ENCODE results near the gene SAMHD1. TPM values are rescaled to one million over a fixed set of nuclear protein-coding genes. Genes with fewer than 3 reads are reported as not detected.
A peak's percentile ranks its signal among the peaks of the same experiment; 100 is the strongest.
"Not testable (repeated sequence)": the region's sequence is repeated elsewhere in the genome, so short reads cannot be mapped to it uniquely, and the experiment has no call there.

The SAMHD1 gene
- polyA plus RNA-seq, 10 donors: 21.4 to 45.8 (median 29.8) TPM

- DNase-seq: peak in 1 of 3 donors; percentile 24
Measured at GRCh38 chr20:36957875-36958667, 6.6 kb upstream of the SAMHD1 start.

- no peak for DNase-seq
Measured at GRCh38 chr20:36956674-36957073, 5.2 kb upstream of the SAMHD1 start.

GRCh38 chr20:36956016-36956415 is 4.5 kb upstream of the SAMHD1 start:
- no peak for DNase-seq

- DNase-seq: no peak
Measured at GRCh38 chr20:36951979-36952738, 651 bp upstream of the SAMHD1 start.

- DNase-seq: peak in 1 of 3 donors; percentile 65
Measured at GRCh38 chr20:36950414-36951197, 902 bp downstream of the SAMHD1 start.

- DNase-seq: no peak
Measured at GRCh38 chr20:36941401-36941835, 10.1 kb downstream of the SAMHD1 start.

- no peak for DNase-seq
Measured at GRCh38 chr20:36937402-36937770, 14.1 kb downstream of the SAMHD1 start.

- not testable (repeated sequence) for DNase-seq
Measured at GRCh38 chr20:36936761-36937401, 14.6 kb downstream of the SAMHD1 start.

GRCh38 chr20:36936341-36936740 is 15.2 kb downstream of the SAMHD1 start:
- no peak for DNase-seq

- not testable (repeated sequence) for DNase-seq
Measured at GRCh38 chr20:36933571-36933970, 17.9 kb downstream of the SAMHD1 start.

- DNase-seq: no peak
Measured at GRCh38 chr20:36932476-36933426, 18.8 kb downstream of the SAMHD1 start.

GRCh38 chr20:36932067-36932466 is 19.4 kb downstream of the SAMHD1 start:
- DNase-seq: not testable (repeated sequence)

GRCh38 chr20:36929691-36930090 is 21.8 kb downstream of the SAMHD1 start:
- no peak for DNase-seq

GRCh38 chr20:36929290-36929689 is 22.2 kb downstream of the SAMHD1 start:
- DNase-seq: peak in 1 of 3 donors; percentile 12

- DNase-seq: no peak
Measured at GRCh38 chr20:36927704-36928103, 23.8 kb downstream of the SAMHD1 start.

- DNase-seq: no peak
Measured at GRCh38 chr20:36926653-36927200, 24.8 kb downstream of the SAMHD1 start.

- no peak for DNase-seq
Measured at GRCh38 chr20:36925234-36925633, 26.3 kb downstream of the SAMHD1 start.

GRCh38 chr20:36924167-36925045 is 27.1 kb downstream of the SAMHD1 start:
- DNase-seq: no peak

GRCh38 chr20:36920334-36920730 is 31.2 kb downstream of the SAMHD1 start:
- DNase-seq: no peak

Data from muscle of back (tissue), 11 donors.